Sigmoid colon (tissue), 7 donors: ENCODE results near the gene ACTR5. TPM values are rescaled to one million over a fixed set of nuclear protein-coding genes. Genes with fewer than 3 reads are reported as not detected.

Source experiments
- DNase-seq: peaks from one replicate; pipeline ENCODE4 v3.0.0-alpha.2; 2019
- H3K27ac ChIP-seq, 4 donors: fragments of 200-600 bp; sonication (generic); one replicate each; pipeline ENCODE4 v1.5.1; 2016 to 2019; ENCODE audit warnings: mild to moderate bottlenecking in 1 of 4
- H3K27me3 ChIP-seq, 3 donors: fragments of 200-600 bp; sonication (generic); one replicate each; pipeline ENCODE4 v1.5.1; 2019; ENCODE audit warnings: mild to moderate bottlenecking in 1 of 3
- H3K36me3 ChIP-seq, 4 donors: fragments of 200-600 bp; sonication (generic); one replicate each; pipeline ENCODE4 v1.5.1; 2016 to 2019
- H3K4me1 ChIP-seq, 4 donors: fragments of 200-600 bp; sonication (generic); one replicate each; pipeline ENCODE4 v1.5.1; 2017 to 2019
- H3K4me3 ChIP-seq, 4 donors: fragments of 200-600 bp; sonication (generic); one replicate each; pipeline ENCODE4 v1.5.1; 2017 to 2019; ENCODE audit warnings: mild to moderate bottlenecking in 2 of 4, moderate library complexity in 1 of 4
- H3K9me3 ChIP-seq, 4 donors: fragments of 200-600 bp in 3 of 4; sonication (generic) in 3 of 4; one replicate each; pipeline versions ENCODE4 v1.5.1 to v1.6.1; 2013 to 2019
- CTCF ChIP-seq, 4 experiments: fragments of 450-650 bp in 3 of 4; fragments of 200-600 bp in 1 of 4; IDR thresholded peaks; one replicate each; pipeline ENCODE4 v1.5.1; 2016 to 2019; ENCODE audit warnings: antibody characterized with exemption in 4 of 4, mild to moderate bottlenecking in 3 of 4, moderate library complexity in 2 of 4
- EP300 ChIP-seq, 4 donors: sonication (generic); formaldehyde crosslinking; IDR thresholded peaks; one replicate each; pipeline ENCODE4 v1.6.1; 2017; ENCODE audit warnings: antibody characterized with exemption in 4 of 4
- POLR2A ChIP-seq, 2 donors: fragments of 450-650 bp; IDR thresholded peaks; one replicate each; pipeline ENCODE4 v1.6.1; 2016; ENCODE audit warnings: antibody characterized with exemption in 2 of 2, mild to moderate bottlenecking in 2 of 2, moderate library complexity in 2 of 2
- POLR2AphosphoS5 ChIP-seq, 4 donors: sonication (generic); formaldehyde crosslinking; IDR thresholded peaks; one replicate each; pipeline ENCODE4 v1.6.1; 2017; ENCODE audit warnings: antibody characterized with exemption in 4 of 4
- WGBS, 2 donors: extraction: QIAGEN DNeasy Blood & Tissue Kit; methylation state at CpG; one replicate each; pipeline ENCODE4 v1.1.7; 2013; 5-methylcytosine and 5-hydroxymethylcytosine counted together
- intact Hi-C: fragments of 100-400 bp; cut with DNase I; formaldehyde crosslinking; loops from one replicate; pipeline ENCODE4 v1.15.1; 2023
- polyA plus RNA-seq, 3 donors: library from polyadenylated mRNA; stranded (reverse); fragments of 200-250 nt; gene quantifications; one replicate each; pipeline ENCODE4 v1.2.3, GENCODE V29; 2013
- total RNA-seq, 4 donors: library from RNA; depleted of rRNA; stranded (reverse); fragments of >200 nt; gene quantifications; one replicate each; pipeline ENCODE4 v1.1.0, GENCODE V29; 2016
- donor health status: healthy with polysubstance abuse.
- donor health status: Bipolar disorder and iron deficiency.
- donor health status: healthy.

Gene ACTR5
- total and polyA plus RNA-seq, 7 donors = 1.8 to 10.0 (median 6.4) TPM

- no peaks in the 10 kb centered on the region for H3K9me3 ChIP-seq
- no peaks in the 10 kb centered on the region for H3K27me3 ChIP-seq
- 79 to 84% methylated on average over 11 of the region's 11 CpGs for WGBS, 2 donors
- no peak overlapping the region for H3K27ac ChIP-seq
- intact Hi-C loops = no loop called here
- H3K36me3 ChIP-seq = peaks cover 11 to 100% (median 33%) of the 10 kb centered on the region in 4 donors
- no peak overlapping the region for H3K4me3 ChIP-seq
- no peak for TF ChIP-seq CTCF (IDR thresholded peaks at IDR 0.05)
- TF ChIP-seq EP300 (IDR thresholded peaks at IDR 0.05) = no peak
- no peak for TF ChIP-seq POLR2AphosphoS5 (IDR thresholded peaks at IDR 0.05)
- no peak for TF ChIP-seq POLR2A (IDR thresholded peaks at IDR 0.05)
- H3K4me1 ChIP-seq = no peaks in the 10 kb centered on the region
- DNase-seq = no peak
These were observed 16.5 kb downstream of the ACTR5 start for GRCh38 chr20:38764567-38765318.

- Histone ChIP-seq H3K27ac (no peak overlapping the region), H3K4me1 (no peaks in the 10 kb centered on the region), H3K27me3 (no peaks in the 10 kb centered on the region), H3K4me3 (no peak overlapping the region), H3K9me3 (no peaks in the 10 kb centered on the region), H3K36me3 (peaks cover 14 to 100% (median 32%) of the 10 kb centered on the region in 4 donors)
- TF ChIP-seq EP300 (IDR thresholded peaks at IDR 0.05) = no peak
- no peak for TF ChIP-seq POLR2AphosphoS5 (IDR thresholded peaks at IDR 0.05)
- TF ChIP-seq POLR2A (IDR thresholded peaks at IDR 0.05) = no peak
- TF ChIP-seq CTCF (IDR thresholded peaks at IDR 0.05) = no peak
- no peak for DNase-seq
- intact Hi-C loops = no loop called here
- 84 to 89% methylated on average over 4 of the region's 4 CpGs for WGBS, 2 donors
These were observed 17.8 kb downstream of the ACTR5 start for GRCh38 chr20:38766071-38766470.

- no peaks in the 10 kb centered on the region for H3K4me1 ChIP-seq
- H3K27ac ChIP-seq = no peak overlapping the region
- peaks cover 40 to 100% (median 46%) of the 10 kb centered on the region in 4 donors for H3K36me3 ChIP-seq
- TF ChIP-seq CTCF (IDR thresholded peaks at IDR 0.05) = no peak
- TF ChIP-seq EP300 (IDR thresholded peaks at IDR 0.05) = no peak
- TF ChIP-seq POLR2AphosphoS5 (IDR thresholded peaks at IDR 0.05) = no peak
- no peak for TF ChIP-seq POLR2A (IDR thresholded peaks at IDR 0.05)
- no peak overlapping the region for H3K4me3 ChIP-seq
- H3K9me3 ChIP-seq = no peaks in the 10 kb centered on the region
- no peaks in the 10 kb centered on the region for H3K27me3 ChIP-seq
- no peak for DNase-seq
- WGBS, 2 donors = 95 to 96% methylated on average over 13 of the region's 13 CpGs
- intact Hi-C loops = no loop called here
These were observed 21.4 kb downstream of the ACTR5 start for GRCh38 chr20:38769376-38770295.

- H3K4me1 ChIP-seq = no peaks in the 10 kb centered on the region
- intact Hi-C loops = no loop called here
- WGBS, 2 donors = 90 to 94% methylated on average over 3 of the region's 3 CpGs
- DNase-seq = no peak
- H3K4me3 ChIP-seq = no peak overlapping the region
- H3K27me3 ChIP-seq = no peaks in the 10 kb centered on the region
- H3K36me3 ChIP-seq = peaks cover 40 to 100% (median 46%) of the 10 kb centered on the region in 4 donors
- no peaks in the 10 kb centered on the region for H3K9me3 ChIP-seq
- H3K27ac ChIP-seq = no peak overlapping the region
- TF ChIP-seq POLR2A (IDR thresholded peaks at IDR 0.05) = no peak
- TF ChIP-seq CTCF (IDR thresholded peaks at IDR 0.05) = no peak
- TF ChIP-seq POLR2AphosphoS5 (IDR thresholded peaks at IDR 0.05) = no peak
- TF ChIP-seq EP300 (IDR thresholded peaks at IDR 0.05) = no peak
These were observed 22.3 kb downstream of the ACTR5 start for GRCh38 chr20:38770546-38770945.
